Measurements from ENCODE around the gene SC5D. TPM values are rescaled to one million over a fixed set of nuclear protein-coding genes. Genes with fewer than 3 reads are reported as not detected.

Gene SC5D
- total RNA-seq, 4 donors from 2014 or later = 43.6 to 75.8 (median 56.8) TPM

- TF ChIP-seq CTCF (IDR thresholded peaks at IDR 0.05) (no peak), POLR2A (IDR thresholded peaks at IDR 0.05) (no peak)
- no peak for DNase-seq
- intact Hi-C loops (cut with DNase I) = no loop called here
- no peaks in the 10 kb centered on the region for H3K27me3 ChIP-seq
- H3K4me3 ChIP-seq = no peak overlapping the region
- no peaks in the 10 kb centered on the region for H3K9me3 ChIP-seq
- peaks cover 0 to 13% (median 0%) of the 10 kb centered on the region in 3 donors for H3K36me3 ChIP-seq
- H3K27ac ChIP-seq = no peak overlapping the region
- peaks cover 4 to 51% (median 6%) of the 10 kb centered on the region in 3 donors for H3K4me1 ChIP-seq
- 85 to 88% methylated on average over 8 of the region's 8 CpGs for WGBS, 2 donors
Observed at GRCh38 chr11:121295246-121296029, 2.9 kb downstream of the SC5D start.

GRCh38 chr11:121297872-121298271 is 5.3 kb downstream of the SC5D start:
- peaks cover 0 to 13% (median 0%) of the 10 kb centered on the region in 3 donors for H3K36me3 ChIP-seq
- H3K4me1 ChIP-seq = peaks cover 4 to 52% (median 6%) of the 10 kb centered on the region in 3 donors
- 96 to 100% methylated on average over 4 to 5 of the region's 5 CpGs for WGBS, 2 donors
- H3K9me3 ChIP-seq = no peaks in the 10 kb centered on the region
- H3K27me3 ChIP-seq = no peaks in the 10 kb centered on the region
- TF ChIP-seq POLR2A (IDR thresholded peaks at IDR 0.05) (no peak), CTCF (IDR thresholded peaks at IDR 0.05) (no peak)
- DNase-seq = no peak
- no peak overlapping the region for H3K4me3 ChIP-seq
- intact Hi-C loops (cut with DNase I) = no loop called here
- no peak overlapping the region for H3K27ac ChIP-seq

GRCh38 chr11:121298774-121299173 is 6.2 kb downstream of the SC5D start:
- DNase-seq = no peak

GRCh38 chr11:121299417-121299816 is 6.8 kb downstream of the SC5D start:
- Histone ChIP-seq H3K27me3 (no peaks in the 10 kb centered on the region), H3K27ac (no peak overlapping the region), H3K4me1 (peaks cover 0 to 39% (median 2%) of the 10 kb centered on the region in 3 donors), H3K9me3 (no peaks in the 10 kb centered on the region), H3K36me3 (peaks cover 0 to 24% (median 0%) of the 10 kb centered on the region in 3 donors), H3K4me3 (no peak overlapping the region)
- DNase-seq = no peak
- TF ChIP-seq POLR2A (IDR thresholded peaks at IDR 0.05) (no peak), CTCF (IDR thresholded peaks at IDR 0.05) (no peak)
- intact Hi-C loops (cut with DNase I) = no loop called here

More at GRCh38 chr11:121298774-121299173, 6.2 kb downstream of the SC5D start:
- Histone ChIP-seq H3K9me3 (no peaks in the 10 kb centered on the region), H3K27me3 (no peaks in the 10 kb centered on the region), H3K36me3 (peaks cover 0 to 18% (median 0%) of the 10 kb centered on the region in 3 donors), H3K4me1 (peaks cover 4 to 45% (median 6%) of the 10 kb centered on the region in 3 donors), H3K4me3 (no peak overlapping the region), H3K27ac (no peak overlapping the region)
- TF ChIP-seq CTCF (IDR thresholded peaks at IDR 0.05) (no peak), POLR2A (IDR thresholded peaks at IDR 0.05) (no peak)
- intact Hi-C loops (cut with DNase I) = no loop called here
- WGBS, 2 donors = 51 to 63% methylated on average over 5 of the region's 5 CpGs

GRCh38 chr11:121300313-121300971 is 7.9 kb downstream of the SC5D start:
- 69 to 87% methylated on average over 2 of the region's 2 CpGs for WGBS, 2 donors
- intact Hi-C loops (cut with DNase I) = no loop called here
- no peak overlapping the region for H3K27ac ChIP-seq
- H3K9me3 ChIP-seq = no peaks in the 10 kb centered on the region
- peaks cover 0 to 28% (median 0%) of the 10 kb centered on the region in 3 donors for H3K4me1 ChIP-seq
- H3K27me3 ChIP-seq = no peaks in the 10 kb centered on the region
- no peak overlapping the region for H3K4me3 ChIP-seq
- TF ChIP-seq POLR2A (IDR thresholded peaks at IDR 0.05) = no peak
- no peak for TF ChIP-seq CTCF (IDR thresholded peaks at IDR 0.05)
- H3K36me3 ChIP-seq = peaks cover 0 to 34% (median 0%) of the 10 kb centered on the region in 3 donors
- DNase-seq = no peak

Data from esophagus squamous epithelium (tissue), 5 donors.